Neutrophil (primary cell): ENCODE results near the gene EXOC6.

Source experiments
- H3K27ac ChIP-seq: fragments of 200-600 bp; sonication (generic); 2 replicates; pipeline ENCODE4 v1.5.1; 2016; ENCODE audit warnings: mild to moderate bottlenecking, moderate library complexity
- H3K27me3 ChIP-seq: fragments of 200-600 bp; sonication (generic); 2 replicates; pipeline ENCODE4 v1.6.0; 2016; ENCODE audit warnings: mild to moderate bottlenecking
- H3K36me3 ChIP-seq: fragments of 200-600 bp; sonication (generic); 2 replicates; pipeline ENCODE4 v1.5.1; 2017
- H3K4me1 ChIP-seq, 2 experiments: fragments of 200-600 bp in 1 of 2; sonication (generic) in 1 of 2; 1 replicate in 1 of 2; 2 replicates in 1 of 2; pipeline versions ENCODE4 v1.5.1 to v1.6.1; 2013 to 2016; ENCODE audit warnings: low read depth in 1 of 2, low read length in 1 of 2, mild to moderate bottlenecking in 1 of 2, moderate library complexity in 1 of 2; ENCODE audit not compliant: control insufficient read depth in 1 of 2, insufficient read depth in 1 of 2
- H3K4me3 ChIP-seq, 2 experiments: fragments of 200-600 bp in 1 of 2; sonication (generic) in 1 of 2; 1 replicate in 1 of 2; 2 replicates in 1 of 2; pipeline ENCODE4 v1.5.1; 2013 to 2016; ENCODE audit warnings: low read depth in 1 of 2, low read length in 1 of 2, mild to moderate bottlenecking in 1 of 2, moderate library complexity in 1 of 2
- H3K9me3 ChIP-seq: fragments of 200-600 bp; sonication (generic); 2 replicates; pipeline ENCODE4 v1.5.1; 2016
- CTCF ChIP-seq: fragments of 200-600 bp; sonication (generic); IDR thresholded peaks from 2 replicates; pipeline ENCODE4 v1.5.1; 2016; ENCODE audit warnings: antibody characterized with exemption

EXOC6 gene

GRCh38 chr10:93080350-93081046, 232.2 kb downstream of the EXOC6 start:
- H3K36me3 ChIP-seq = no peaks in the 10 kb centered on the region
- H3K27me3 ChIP-seq = peaks cover 70% of the 10 kb centered on the region
- no peaks in the 10 kb centered on the region for H3K9me3 ChIP-seq
- TF ChIP-seq CTCF = peak; percentile 57
- no peak overlapping the region for H3K4me3 ChIP-seq
- H3K4me1 ChIP-seq = no peaks in the 10 kb centered on the region
- H3K27ac ChIP-seq = no peak overlapping the region

GRCh38 chr10:93081318-93081717, 233.0 kb downstream of the EXOC6 start:
- no peak for TF ChIP-seq CTCF
- Histone ChIP-seq H3K27me3 (peaks cover 62% of the 10 kb centered on the region), H3K9me3 (no peaks in the 10 kb centered on the region), H3K4me1 (no peaks in the 10 kb centered on the region), H3K4me3 (no peak overlapping the region), H3K36me3 (no peaks in the 10 kb centered on the region), H3K27ac (no peak overlapping the region)

GRCh38 chr10:93081834-93082233, 233.5 kb downstream of the EXOC6 start:
- H3K27me3 ChIP-seq = peaks cover 57% of the 10 kb centered on the region
- H3K27ac ChIP-seq = no peak overlapping the region
- no peaks in the 10 kb centered on the region for H3K9me3 ChIP-seq
- no peaks in the 10 kb centered on the region for H3K36me3 ChIP-seq
- no peaks in the 10 kb centered on the region for H3K4me1 ChIP-seq
- no peak overlapping the region for H3K4me3 ChIP-seq
- TF ChIP-seq CTCF = no peak

- H3K27ac ChIP-seq = no peak overlapping the region
- TF ChIP-seq CTCF = no peak
- no peaks in the 10 kb centered on the region for H3K4me1 ChIP-seq
- H3K36me3 ChIP-seq = no peaks in the 10 kb centered on the region
- no peaks in the 10 kb centered on the region for H3K9me3 ChIP-seq
- no peak overlapping the region for H3K4me3 ChIP-seq
- H3K27me3 ChIP-seq = peaks cover 40% of the 10 kb centered on the region
These were observed 235.6 kb downstream of the EXOC6 start for GRCh38 chr10:93083743-93084539.

GRCh38 chr10:93085272-93085859, 237.0 kb downstream of the EXOC6 start:
- H3K4me3 ChIP-seq = no peak overlapping the region
- no peaks in the 10 kb centered on the region for H3K36me3 ChIP-seq
- no peaks in the 10 kb centered on the region for H3K4me1 ChIP-seq
- H3K27ac ChIP-seq = no peak overlapping the region
- H3K27me3 ChIP-seq = peaks cover 26% of the 10 kb centered on the region
- TF ChIP-seq CTCF = no peak
- H3K9me3 ChIP-seq = no peaks in the 10 kb centered on the region
